H1 (cell line): ENCODE data around the gene ATR. TPM values are rescaled to one million over a fixed set of nuclear protein-coding genes. Genes with fewer than 3 reads are reported as not detected.

ENCODE experiments used
- CTCF ChIA-PET: fragments of 300-600 bp; sonication (Branson Sonifier 250); formaldehyde crosslinking; loops from one replicate; lab custom pipeline; 2021; ENCODE audit not compliant: partially characterized antibody; lab: Charles Lee
- POLR2A ChIA-PET: fragments of 300-600 bp; sonication (Branson Sonifier 250); formaldehyde crosslinking; loops from one replicate; lab custom pipeline; 2021; ENCODE audit warnings: inconsistent platforms; ENCODE audit not compliant: partially characterized antibody; lab: Charles Lee
- DNase-seq, 2 experiments: peaks; one replicate each; pipeline versions ENCODE4 v3.0.0 to v3.0.0-alpha.2; 2010 to 2022; ENCODE audit warnings: low spot score in 2 of 2, low read depth in 1 of 2, mixed read lengths in 1 of 2
- FAIRE-seq: peaks from 2 replicates; lab custom pipeline; 2011; peaks lifted over from hg19 to GRCh38; lab: Jason Lieb, UNC
- H2AFZ ChIP-seq: 2 replicates; pipeline ENCODE4 v1.8.1; 2012; ENCODE audit warnings: low read length, inconsistent platforms
- H2AK5ac ChIP-seq: 2 replicates; pipeline ENCODE4 v1.6.1; 2013; ENCODE audit warnings: low read depth, low read length
- H2BK120ac ChIP-seq: replicated peaks from 2 replicates; pipeline ENCODE3; 2013; ENCODE audit warnings: low read depth, low read length, inconsistent platforms
- H2BK12ac ChIP-seq: 2 replicates; pipeline ENCODE4 v1.6.1; 2013; ENCODE audit warnings: low read depth, low read length
- H2BK15ac ChIP-seq: 2 replicates; pipeline ENCODE4 v1.6.1; 2013; ENCODE audit warnings: low read length
- H2BK20ac ChIP-seq: 2 replicates; pipeline ENCODE4 v1.6.1; 2013; ENCODE audit warnings: low read length
- H2BK5ac ChIP-seq: 2 replicates; pipeline ENCODE4 v1.6.1; 2013; ENCODE audit warnings: low read depth, low read length
- H3K14ac ChIP-seq: 2 replicates; pipeline ENCODE4 v1.6.1; 2013; ENCODE audit warnings: inconsistent platforms; ENCODE audit not compliant: insufficient read length
- H3K18ac ChIP-seq: 2 replicates; pipeline ENCODE4 v1.6.1; 2013; ENCODE audit warnings: low read length; ENCODE audit errors: extremely low read depth
- H3K23ac ChIP-seq: 2 replicates; pipeline ENCODE4 v1.6.1; 2013; ENCODE audit warnings: inconsistent platforms; ENCODE audit not compliant: insufficient read length
- H3K23me2 ChIP-seq: 2 replicates; pipeline ENCODE4 v1.6.1; 2013; ENCODE audit warnings: low read depth, low read length
- H3K27ac ChIP-seq: 2 replicates; pipeline ENCODE4 v1.6.1; 2011; ENCODE audit warnings: low read depth, low read length, inconsistent platforms
- H3K27me3 ChIP-seq, 4 experiments: replicated peaks in 1 of 4; 1 replicate in 1 of 4; 2 replicates in 3 of 4; pipeline versions ENCODE4 v1.6.1 to v1.8.1; 2011 to 2013; ENCODE audit warnings: low read length in 3 of 4, mild to moderate bottlenecking in 3 of 4, inconsistent platforms in 2 of 4, mixed read lengths in 2 of 4, moderate library complexity in 1 of 4; ENCODE audit not compliant: control insufficient read depth in 3 of 4, insufficient read depth in 3 of 4; ENCODE audit errors: extremely low read depth in 1 of 4
- H3K36me3 ChIP-seq, 4 experiments: 2 replicates each; pipeline versions ENCODE4 v1.6.1 to v1.8.1; 2011 to 2013; ENCODE audit warnings: mild to moderate bottlenecking in 4 of 4, low read length in 3 of 4, moderate library complexity in 2 of 4, control low read depth in 1 of 4, inconsistent platforms in 1 of 4; ENCODE audit not compliant: insufficient read depth in 4 of 4, control insufficient read depth in 2 of 4
- H3K4ac ChIP-seq: replicated peaks from 2 replicates; pipeline ENCODE3; 2013; ENCODE audit warnings: low read length, low read depth, mixed read lengths, inconsistent platforms; ENCODE audit not compliant: insufficient read length
- H3K4me1 ChIP-seq, 4 experiments: replicated peaks in 1 of 4; 1 replicate in 1 of 4; 2 replicates in 3 of 4; pipeline versions ENCODE4 v1.6.1 to v1.8.1; 2011 to 2013; ENCODE audit warnings: low read length in 3 of 4, inconsistent platforms in 2 of 4, mixed read lengths in 1 of 4; ENCODE audit not compliant: insufficient read depth in 4 of 4, control insufficient read depth in 3 of 4
- H3K4me2 ChIP-seq, 2 experiments: 2 replicates each; pipeline versions ENCODE4 v1.6.1 to v1.8.1; 2011 to 2013; ENCODE audit warnings: low read depth in 2 of 2, low read length in 2 of 2, control low read depth in 1 of 2, inconsistent platforms in 1 of 2, mild to moderate bottlenecking in 1 of 2; ENCODE audit not compliant: insufficient read depth in 1 of 2
- H3K4me3 ChIP-seq, 4 experiments: fragments of 200-600, 300-600 bp in 1 of 4; sonication (generic), shearing (Covaris generic), sonication (Bioruptor Twin) in 1 of 4; 2 replicates each; pipeline versions ENCODE4 v1.5.1 to v1.8.1; 2011 to 2016; ENCODE audit warnings: low read length in 4 of 4, low read depth in 3 of 4, control low read depth in 2 of 4, inconsistent platforms in 2 of 4, mild to moderate bottlenecking in 2 of 4, mixed read lengths in 1 of 4, moderate library complexity in 1 of 4; ENCODE audit not compliant: insufficient read depth in 2 of 4; ENCODE audit errors: extremely low read depth in 1 of 4
- H3K56ac ChIP-seq: replicated peaks from 2 replicates; pipeline ENCODE3; 2013; ENCODE audit warnings: low read depth, mild to moderate bottlenecking, mixed read lengths, low read length, inconsistent platforms; ENCODE audit not compliant: insufficient read length
- H3K79me1 ChIP-seq: 2 replicates; pipeline ENCODE4 v1.6.1; 2013; ENCODE audit warnings: low read depth, low read length, control low read depth
- H3K79me2 ChIP-seq, 2 experiments: 2 replicates each; pipeline versions ENCODE4 v1.6.1 to v1.8.1; 2012 to 2013; ENCODE audit warnings: low read length in 2 of 2, mild to moderate bottlenecking in 2 of 2, inconsistent platforms in 1 of 2; ENCODE audit not compliant: insufficient read depth in 2 of 2, control insufficient read depth in 1 of 2
- H3K9ac ChIP-seq, 4 experiments: replicated peaks in 1 of 4; 1 replicate in 1 of 4; 2 replicates in 3 of 4; pipeline versions ENCODE4 v1.6.1 to v1.8.1; 2011 to 2013; ENCODE audit warnings: low read depth in 3 of 4, low read length in 3 of 4, control low read depth in 2 of 4, mild to moderate bottlenecking in 2 of 4, moderate library complexity in 2 of 4, inconsistent platforms in 1 of 4; ENCODE audit errors: extremely low read depth in 1 of 4
- H3K9me3 ChIP-seq, 2 experiments: 2 replicates each; pipeline versions ENCODE4 v1.6.1 to v1.8.1; 2012 to 2013; ENCODE audit warnings: mild to moderate bottlenecking in 2 of 2, moderate library complexity in 2 of 2, control low read depth in 1 of 2, inconsistent platforms in 1 of 2, low read depth in 1 of 2, low read length in 1 of 2, mixed read lengths in 1 of 2; ENCODE audit not compliant: insufficient read depth in 2 of 2
- H4K20me1 ChIP-seq, 2 experiments: replicated peaks in 1 of 2; 2 replicates each; pipeline versions ENCODE3 to v1.8.1; 2011 to 2013; ENCODE audit warnings: inconsistent platforms in 2 of 2, low read length in 2 of 2, mild to moderate bottlenecking in 1 of 2; ENCODE audit not compliant: insufficient read depth in 2 of 2, control insufficient read depth in 1 of 2
- H4K5ac ChIP-seq: 2 replicates; pipeline ENCODE4 v1.6.1; 2013; ENCODE audit warnings: low read length, low read depth, mixed read lengths, inconsistent platforms; ENCODE audit not compliant: insufficient read length
- H4K8ac ChIP-seq: 2 replicates; pipeline ENCODE4 v1.8.0; 2013; ENCODE audit warnings: mild to moderate bottlenecking, moderate library complexity, low read length, inconsistent platforms; ENCODE audit not compliant: insufficient read depth; ENCODE audit errors: extremely low read depth
- H4K91ac ChIP-seq: replicated peaks from 2 replicates; pipeline ENCODE3; 2013; ENCODE audit warnings: low read length, mixed read lengths, inconsistent platforms; ENCODE audit not compliant: insufficient read length
- JUND ChIP-seq: IDR thresholded peaks from 2 replicates; pipeline ENCODE4 v1.6.1; 2011; ENCODE audit warnings: mild to moderate bottlenecking, improper control_type of control experiment, low read length
- KDM5A ChIP-seq: fragments of 200-600 bp; IDR thresholded peaks from 2 replicates; pipeline ENCODE4 v1.7.1; 2012; ENCODE audit warnings: mild to moderate bottlenecking, low read length, inconsistent platforms, mixed read lengths
- RNF2 ChIP-seq: fragments of 200-900, 300-1000 bp; sonication (generic); IDR thresholded peaks from 2 replicates; pipeline ENCODE4 v1.7.1; 2016; ENCODE audit warnings: borderline replicate concordance, low read depth, mild to moderate bottlenecking, antibody characterized with exemption, low read length; ENCODE audit not compliant: poor library complexity, severe bottlenecking; ENCODE audit errors: missing control alignments
- SAP30 ChIP-seq: fragments of 300-600 bp; sonication (generic); IDR thresholded peaks from 2 replicates; pipeline ENCODE4 v1.7.1; 2012; ENCODE audit warnings: low read length, moderate library complexity, mild to moderate bottlenecking, inconsistent platforms; ENCODE audit not compliant: insufficient read depth, insufficient replicate concordance
- SIRT6 ChIP-seq: IDR thresholded peaks from one replicate; pipeline ENCODE4 v1.7.1; 2012; ENCODE audit warnings: low read length, inconsistent platforms
- YY1 ChIP-seq: IDR thresholded peaks from 2 replicates; pipeline ENCODE4 v1.6.1; 2011; ENCODE audit warnings: low read depth, mild to moderate bottlenecking, low read length
- polyA plus RNA-seq, 7 experiments: library from polyadenylated mRNA; depleted of rRNA in 3 of 7; stranded (reverse) in 5 of 7; unstranded in 2 of 7; fragments of >200 nt in 5 of 7; fragments of 200-250 nt in 2 of 7; gene quantifications; 1 replicate in 5 of 7; 2 replicates in 1 of 7; 4 replicates in 1 of 7; pipeline versions ENCODE4 v1.2.1 to v1.2.3, GENCODE V29; 2011 to 2013; ENCODE audit warnings: missing spikeins in 2 of 7, mixed read lengths in 2 of 7
- total RNA-seq: library from RNA; stranded (reverse); fragmentation: NEBNext Ultra II Directional; extraction: Animal tissue kit (Norgen Biotek cat#: 25700); gene quantifications from 2 replicates; pipeline ENCODE4 v1.2.1, GENCODE V29; 2021

Gene ATR
- total and polyA plus RNA-seq, 2 of the 8 experiments (the other 6 are each of a cell fraction or from before 2014, with no cell fraction given) = 8.4 to 23.2 TPM

DNA sequence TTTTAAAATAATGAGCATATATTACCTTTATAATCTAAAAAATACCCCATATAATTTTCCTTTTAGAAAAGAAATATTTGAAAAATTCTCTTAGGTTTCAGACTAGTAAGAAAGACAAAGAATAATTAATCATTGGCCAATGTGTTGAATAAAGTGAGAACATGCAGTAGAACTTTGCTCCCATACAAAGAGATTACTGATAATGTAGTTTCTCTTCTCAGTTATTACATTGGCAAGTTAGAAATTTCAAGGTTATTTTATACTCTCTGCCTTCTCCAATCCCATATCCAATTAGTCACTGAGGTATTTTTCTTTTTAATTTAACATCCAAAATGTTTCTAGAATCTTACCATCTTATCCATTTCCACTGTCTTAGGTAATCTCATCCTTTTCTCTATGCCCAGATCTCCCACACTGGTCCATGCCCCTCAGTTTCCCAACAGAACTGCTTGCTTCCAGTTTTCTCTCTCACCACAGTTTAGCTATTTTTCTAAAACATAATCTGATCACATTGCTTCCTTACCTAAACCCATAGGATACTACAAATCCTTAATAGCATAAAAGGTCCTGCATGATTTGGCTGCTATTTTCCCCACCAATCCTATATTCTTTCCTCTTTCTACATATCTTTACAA is 141.5 kb downstream of the ATR start:
- no peaks in the 10 kb centered on the region for H4K20me1 ChIP-seq

More for the DNA sequence above, 141.5 kb downstream of the ATR start:
- FAIRE-seq (no peak), DNase-seq (no peak)
- Histone ChIP-seq H2BK5ac (no peak overlapping the region), H3K23me2 (no peaks in the 10 kb centered on the region), H3K4me3 (no peak overlapping the region), H4K5ac (no peak overlapping the region), H2BK15ac (no peak overlapping the region), H2BK120ac (no peak overlapping the region), H3K36me3 (no peaks in the 10 kb centered on the region; a peak in 1 of 8 replicates), H3K79me1 (no peaks in the 10 kb centered on the region), H2AFZ (no peak overlapping the region), H3K79me2 (peaks cover 0 to 13% of the 10 kb centered on the region in 2 experiments; a peak in 2 of 4 replicates), H2BK12ac (no peak overlapping the region), H3K4me1 (no peaks in the 10 kb centered on the region), H3K18ac (no peak overlapping the region), H3K56ac (no peak overlapping the region), H4K8ac (no peak overlapping the region), H3K9me3 (no peaks in the 10 kb centered on the region), H3K27ac (no peak overlapping the region), H2BK20ac (no peak overlapping the region), H3K4me2 (no peak overlapping the region), H3K4ac (no peak overlapping the region), H3K14ac (no peak overlapping the region), H4K91ac (no peak overlapping the region), H3K23ac (no peak overlapping the region), H3K9ac (no peak overlapping the region), H3K27me3 (no peaks in the 10 kb centered on the region), H2AK5ac (no peak overlapping the region)
- TF ChIP-seq SIRT6 = no peak
- TF ChIP-seq JUND = no peak
- TF ChIP-seq KDM5A = no peak
- no peak for TF ChIP-seq SAP30
- no peak for TF ChIP-seq RNF2
- TF ChIP-seq YY1 = no peak
- ChIA-PET CTCF (no interaction called here), POLR2A (interaction anchor here (1.4 kb wide), 1 partner anchor 9 kb away, joined by 4 read pairs; no protein-coding TSS in a partner anchor)
